WI38 (cell line): ENCODE results near the gene BANP.
"Not testable (repeated sequence)": the region's sequence is repeated elsewhere in the genome, so short reads cannot be mapped to it uniquely, and the experiment has no call there.

Experiments
- H3K4me3 ChIP-seq: 2 replicates; pipeline ENCODE4 v1.5.1; 2011; ENCODE audit warnings: low read depth, mild to moderate bottlenecking, control low read depth, low read length
- CTCF ChIP-seq: IDR thresholded peaks from 2 replicates; pipeline ENCODE4 v1.5.1; 2012; ENCODE audit warnings: low read depth, mild to moderate bottlenecking, control low read depth, low read length

Gene BANP

DNA sequence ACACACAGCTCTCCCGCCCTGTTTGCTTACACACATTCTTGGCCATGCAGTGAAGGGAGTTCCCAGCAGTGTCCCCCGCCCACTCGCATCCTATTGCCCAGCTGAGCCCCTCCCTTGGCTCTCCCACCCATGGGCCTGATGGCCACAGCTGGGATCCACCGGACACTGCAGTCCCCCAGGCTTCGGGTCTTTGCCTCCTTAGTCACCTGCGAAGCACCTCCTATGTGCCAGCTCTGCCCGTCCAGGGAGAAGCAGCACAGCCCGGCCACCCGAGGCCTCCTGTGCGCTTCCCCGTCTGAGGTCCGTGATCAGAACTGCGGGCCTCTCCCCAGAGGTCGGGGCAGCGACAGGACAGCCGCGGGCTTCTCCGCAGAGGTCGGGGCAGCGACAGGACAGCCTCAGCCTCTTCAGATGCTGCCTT is 136.9 kb downstream of the BANP start:
- no peak for TF ChIP-seq CTCF
- no peak overlapping the region for H3K4me3 ChIP-seq

DNA sequence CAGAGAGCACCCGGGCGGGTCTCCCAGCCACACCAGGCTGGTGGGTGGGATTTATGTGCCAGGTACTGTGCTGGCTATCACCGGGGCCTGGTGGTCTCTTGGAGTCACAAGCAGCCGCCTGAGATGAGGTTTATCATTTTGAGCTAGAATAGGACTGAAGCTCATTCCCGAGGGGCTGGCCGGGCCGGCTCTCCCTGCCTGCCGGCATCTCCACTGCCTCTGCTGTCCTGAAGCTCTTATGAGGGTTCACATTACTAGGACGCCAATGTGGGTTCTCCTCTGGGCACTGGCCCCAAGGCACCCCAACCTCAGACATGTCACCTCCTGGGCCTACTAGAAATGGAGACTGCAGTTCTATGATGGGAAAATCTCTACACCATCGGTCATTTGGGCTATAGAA is 137.4 kb downstream of the BANP start:
- H3K4me3 ChIP-seq: not testable (repeated sequence)

DNA sequence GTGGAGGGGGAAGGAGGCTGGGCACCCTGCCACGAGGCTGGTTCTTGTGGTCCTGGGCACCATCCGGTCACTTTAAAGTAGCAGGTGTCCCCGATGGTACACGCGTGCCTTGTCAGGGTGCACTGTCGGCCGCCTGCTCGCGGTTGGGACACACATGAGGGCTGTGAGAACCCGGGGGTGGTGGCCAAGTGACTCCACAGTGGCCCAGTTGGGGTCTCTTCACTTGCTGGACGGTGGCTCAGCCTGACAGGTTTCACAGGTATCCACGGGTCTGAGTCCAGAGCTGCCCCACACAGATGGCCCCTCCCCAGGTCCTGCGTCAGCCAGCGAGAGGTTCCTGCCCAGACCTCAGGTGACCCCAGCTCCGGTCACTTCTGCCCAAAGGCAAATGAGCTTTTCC is 137.8 kb downstream of the BANP start:
- H3K4me3 ChIP-seq: not testable (repeated sequence)

DNA sequence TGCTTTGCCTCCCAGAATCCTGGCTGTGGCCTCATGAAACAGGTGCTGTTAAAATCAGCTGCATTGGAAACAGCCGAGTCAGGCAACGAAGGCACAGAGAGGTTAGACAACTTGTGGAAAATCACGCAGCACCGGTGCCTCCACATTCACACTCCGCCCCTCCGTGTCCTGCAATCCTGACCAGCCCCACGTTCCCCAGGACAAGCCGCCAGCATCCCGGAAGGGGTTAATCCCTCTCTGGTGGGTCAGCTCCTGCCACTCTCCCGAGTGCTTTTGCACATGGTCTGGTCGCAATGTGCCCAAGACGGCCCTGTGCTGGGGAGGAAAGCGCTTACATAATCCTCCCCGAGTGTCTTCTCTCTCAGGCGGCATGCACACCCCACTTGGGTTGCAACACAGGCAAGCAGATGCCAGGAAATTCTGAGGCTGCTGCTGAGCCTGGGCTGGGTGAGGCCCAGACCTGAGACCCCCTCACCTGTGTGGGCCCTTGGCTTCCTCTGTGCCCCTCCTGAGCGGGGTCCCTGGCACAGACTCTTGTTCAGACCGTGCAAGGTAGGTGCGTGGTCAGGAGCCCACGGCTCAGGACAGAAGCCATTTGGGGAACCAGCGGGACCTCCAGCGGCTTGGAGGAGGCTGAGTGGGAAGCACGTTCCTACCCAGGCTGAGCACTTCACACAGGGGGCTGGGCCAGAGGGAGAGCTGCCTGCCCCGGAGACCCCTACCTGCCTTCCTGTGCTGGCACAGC is 138.6 kb downstream of the BANP start:
- not testable (repeated sequence) for H3K4me3 ChIP-seq

- H3K4me3 ChIP-seq: not testable (repeated sequence)
These were observed 139.3 kb downstream of the BANP start for GRCh38 chr16:88090377-88091175.

- not testable (repeated sequence) for H3K4me3 ChIP-seq
These were observed 140.2 kb downstream of the BANP start for GRCh38 chr16:88091221-88091971.

GRCh38 chr16:88091972-88092302 is 140.7 kb downstream of the BANP start:
- not testable (repeated sequence) for H3K4me3 ChIP-seq

DNA sequence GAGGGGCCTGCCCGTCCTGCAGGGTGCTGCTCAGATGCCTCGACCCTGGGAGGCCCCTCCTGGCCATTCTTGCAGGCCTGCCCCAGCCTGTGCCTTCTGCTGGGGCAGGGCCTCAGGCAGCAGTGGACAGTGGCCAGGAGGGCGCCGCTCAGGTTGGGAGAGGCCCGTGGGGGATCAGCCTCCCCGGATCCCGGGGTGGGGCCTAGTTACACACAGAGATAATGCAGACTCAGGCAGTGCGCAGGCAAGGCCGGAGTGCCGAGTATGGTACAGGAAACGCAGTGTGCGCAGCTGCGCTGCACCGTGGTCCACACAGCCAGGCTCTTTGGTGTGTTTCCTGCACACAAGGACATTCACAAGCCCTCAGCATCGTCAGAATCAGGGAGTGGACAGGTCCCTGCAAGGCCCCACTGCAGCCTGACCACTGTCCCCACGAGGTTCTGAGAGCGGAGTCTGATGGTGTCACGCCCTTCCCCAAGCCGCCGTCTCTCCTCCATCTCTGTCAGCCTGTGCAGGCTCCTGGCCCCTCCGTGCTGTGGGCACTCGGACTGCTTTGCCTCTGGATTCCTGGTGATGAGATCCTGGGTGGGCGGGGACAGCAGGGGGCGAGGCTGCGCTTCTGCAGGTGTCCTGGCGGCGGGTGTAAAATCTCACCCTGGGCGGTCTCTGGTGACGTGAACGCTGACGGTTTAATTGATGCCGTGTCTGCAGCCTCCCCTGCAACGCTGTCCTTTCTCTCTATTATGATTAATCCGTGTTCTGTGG is 141.7 kb downstream of the BANP start:
- not testable (repeated sequence) for H3K4me3 ChIP-seq

DNA sequence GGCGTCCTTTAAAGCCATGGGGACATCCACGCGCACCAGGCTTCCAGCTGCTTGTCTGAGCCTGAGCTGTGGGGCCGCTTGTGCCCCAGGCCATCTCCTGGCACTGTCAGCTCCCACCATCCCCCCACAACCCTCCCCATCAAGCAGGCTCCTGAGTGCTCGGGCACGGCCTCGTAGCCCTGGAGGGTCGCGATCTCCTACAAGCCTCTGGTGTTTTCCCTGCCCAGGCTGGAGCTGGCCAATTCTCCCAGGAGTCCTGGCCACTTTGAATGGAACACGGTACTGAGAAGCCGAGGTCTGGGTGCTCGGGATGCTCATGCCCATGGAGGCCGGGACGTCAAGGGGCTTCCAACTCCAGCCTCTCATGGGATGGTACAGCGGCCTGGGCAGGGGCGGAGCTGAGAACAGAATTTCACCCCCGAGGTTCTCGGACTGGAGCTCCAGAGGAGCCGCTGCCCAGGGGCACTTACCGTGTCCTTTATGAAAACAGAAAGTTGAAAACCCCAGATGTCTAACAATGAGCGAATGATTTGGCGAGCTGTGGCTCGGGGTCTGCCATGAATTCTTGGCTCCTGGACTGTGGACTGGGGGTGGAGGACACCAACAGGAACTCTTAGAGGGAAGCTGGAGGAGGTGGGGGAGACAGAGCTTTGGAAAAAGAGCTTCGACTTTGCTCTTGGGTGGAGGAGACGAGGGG is 142.5 kb downstream of the BANP start:
- not testable (repeated sequence) for H3K4me3 ChIP-seq

DNA sequence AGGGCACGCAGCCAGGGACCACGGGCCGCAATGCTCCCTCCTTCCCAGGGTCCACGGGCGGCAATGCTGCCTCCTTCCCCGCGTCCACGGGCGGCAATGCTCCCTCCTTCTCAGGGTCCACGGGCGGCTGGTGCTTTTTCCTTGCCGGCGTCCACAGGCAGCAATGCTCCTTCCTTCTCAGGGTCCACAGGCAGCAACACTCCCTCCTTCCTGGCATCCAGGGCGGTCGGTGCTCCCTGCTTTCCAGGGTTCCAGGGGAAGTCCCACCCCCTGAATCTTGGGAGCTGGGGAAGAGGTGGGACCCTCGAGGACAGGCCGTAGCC is 143.0 kb downstream of the BANP start:
- H3K4me3 ChIP-seq: not testable (repeated sequence)

- H3K4me3 ChIP-seq: not testable (repeated sequence)
These were observed 143.7 kb downstream of the BANP start for GRCh38 chr16:88094900-88095299.

- H3K4me3 ChIP-seq: not testable (repeated sequence)
These were observed 145.4 kb downstream of the BANP start for GRCh38 chr16:88096659-88097058.

- H3K4me3 ChIP-seq: not testable (repeated sequence)
These were observed 147.7 kb downstream of the BANP start for GRCh38 chr16:88098731-88099562.
